HG03159 (cell line): ENCODE data around the gene WNT6.
"Not testable (repeated sequence)": the region's sequence is repeated elsewhere in the genome, so short reads cannot be mapped to it uniquely, and the experiment has no call there.

Experiments
- ATAC-seq: cut with Tn5 transposase; IDR thresholded peaks from one replicate; pipeline ENCODE4 v1.9.1; 2021; ENCODE audit warnings: mild to moderate bottlenecking, moderate library complexity; ENCODE audit not compliant: unreplicated experiment

The WNT6 gene

GRCh38 chr2:218830526-218831306 is 28.9 kb upstream of the WNT6 start:
- no peak for ATAC-seq

GRCh38 chr2:218831378-218831990 is 28.1 kb upstream of the WNT6 start, which contains the start of gene PRKAG3:
TSS of gene PRKAG3 (minus strand) at chr2:218831803.
- ATAC-seq = no peak

GRCh38 chr2:218832081-218832480 is 27.5 kb upstream of the WNT6 start:
- ATAC-seq = no peak

GRCh38 chr2:218832520-218832919 is 27.1 kb upstream of the WNT6 start:
- ATAC-seq = no peak

- no peak for ATAC-seq
These were observed 26.5 kb upstream of the WNT6 start for GRCh38 chr2:218833023-218833609.

- no peak for ATAC-seq
These were observed 24.9 kb upstream of the WNT6 start for GRCh38 chr2:218834685-218835084.

GRCh38 chr2:218837495-218837894 is 22.1 kb upstream of the WNT6 start:
- no peak for ATAC-seq

GRCh38 chr2:218839430-218839829 is 20.2 kb upstream of the WNT6 start:
- no peak for ATAC-seq

- ATAC-seq = no peak
These were observed 19.7 kb upstream of the WNT6 start for GRCh38 chr2:218839888-218840287.

GRCh38 chr2:218844334-218844733 is 15.3 kb upstream of the WNT6 start:
- not testable (repeated sequence) for ATAC-seq

- not testable (repeated sequence) for ATAC-seq
These were observed 12.6 kb upstream of the WNT6 start for GRCh38 chr2:218846963-218847362.

GRCh38 chr2:218849721-218850120 is 9.9 kb upstream of the WNT6 start:
- no peak for ATAC-seq

GRCh38 chr2:218850796-218851195 is 8.8 kb upstream of the WNT6 start:
- no peak for ATAC-seq

GRCh38 chr2:218851286-218851685 is 8.3 kb upstream of the WNT6 start:
- no peak for ATAC-seq

- no peak for ATAC-seq
These were observed 6.5 kb upstream of the WNT6 start for GRCh38 chr2:218852911-218853667.

- ATAC-seq = no peak
These were observed 5.8 kb upstream of the WNT6 start for GRCh38 chr2:218853766-218854165.

- no peak for ATAC-seq
These were observed 4.7 kb upstream of the WNT6 start for GRCh38 chr2:218854860-218855259.

- ATAC-seq = no peak
These were observed 4.1 kb upstream of the WNT6 start for GRCh38 chr2:218855305-218856166.

GRCh38 chr2:218856167-218856895 is 3.3 kb upstream of the WNT6 start:
- no peak for ATAC-seq

- ATAC-seq = no peak
These were observed 2.7 kb upstream of the WNT6 start for GRCh38 chr2:218856896-218857243.
